GM23338 (cell line): Measurements from ENCODE around the gene SYPL1. TPM values are rescaled to one million over a fixed set of nuclear protein-coding genes. Genes with fewer than 3 reads are reported as not detected.

ENCODE experiments used
- ATAC-seq: fragments of 200-7000 bp; cut with Tn5 transposase; 3 replicates; pipeline ENCODE4 v1.9.1; 2020
- DNase-seq: peaks from one replicate; pipeline ENCODE4 v3.0.0-alpha.2; 2015; ENCODE audit warnings: low spot score
- H2AFZ ChIP-seq: fragments of 200-600 bp; sonication (generic); 2 replicates; pipeline ENCODE4 v1.8.0; 2016; ENCODE audit warnings: antibody characterized with exemption, mild to moderate bottlenecking, moderate library complexity
- H3F3A ChIP-seq: fragments of 200-600 bp; sonication (generic); replicated peaks from 2 replicates; pipeline ENCODE4 v1.8.0; 2017; ENCODE audit warnings: antibody characterized with exemption, mixed run types, low read depth
- H3K27ac ChIP-seq: fragments of 200-600 bp; sonication (generic); 2 replicates; pipeline ENCODE4 v1.6.1; 2016; ENCODE audit warnings: low read depth
- H3K27me3 ChIP-seq: fragments of 200-600 bp; sonication (generic); 2 replicates; pipeline ENCODE4 v1.8.0; 2016; ENCODE audit warnings: mild to moderate bottlenecking, mixed run types, moderate library complexity; ENCODE audit not compliant: insufficient read depth
- H3K36me3 ChIP-seq: fragments of 200-600 bp; sonication (generic); 2 replicates; pipeline ENCODE4 v1.8.0; 2016; ENCODE audit warnings: mild to moderate bottlenecking; ENCODE audit not compliant: insufficient read depth
- H3K4me1 ChIP-seq: fragments of 200-600 bp; sonication (generic); 2 replicates; pipeline ENCODE4 v1.8.0; 2016; ENCODE audit warnings: mild to moderate bottlenecking, moderate library complexity; ENCODE audit not compliant: insufficient read depth
- H3K4me2 ChIP-seq: fragments of 200-600 bp; sonication (generic); 2 replicates; pipeline ENCODE4 v1.7.1; 2017; ENCODE audit warnings: mixed run types
- H3K4me3 ChIP-seq: fragments of 200-600 bp; sonication (generic); 2 replicates; pipeline ENCODE4 v1.6.1; 2016; ENCODE audit warnings: mixed run types
- H3K79me2 ChIP-seq: fragments of 200-600 bp; sonication (generic); replicated peaks from 2 replicates; pipeline ENCODE4 v1.8.0; 2017; ENCODE audit warnings: mild to moderate bottlenecking; ENCODE audit not compliant: insufficient read depth
- H3K9me2 ChIP-seq: fragments of 200-600 bp; sonication (generic); 2 replicates; pipeline ENCODE4 v1.8.0; 2017; ENCODE audit not compliant: insufficient read depth
- H4K20me1 ChIP-seq: fragments of 200-600 bp; sonication (generic); replicated peaks from 2 replicates; pipeline ENCODE4 v1.8.0; 2017; ENCODE audit warnings: mild to moderate bottlenecking; ENCODE audit not compliant: insufficient read depth
- H3K27ac Mint-ChIP-seq: 2 replicates; pipeline ENCODE4 v1.8.0; 2020; ENCODE audit warnings: inconsistent platforms, mild to moderate bottlenecking, moderate library complexity, mixed read lengths
- H3K27me3 Mint-ChIP-seq: 3 replicates; pipeline ENCODE4 v1.8.0; 2022; ENCODE audit warnings: low read depth, mild to moderate bottlenecking, moderate library complexity, mixed read lengths, inconsistent platforms; ENCODE audit not compliant: insufficient read depth, poor library complexity
- H3K36me3 Mint-ChIP-seq: 3 replicates; pipeline ENCODE4 v1.8.0; 2021; ENCODE audit warnings: low read depth, mild to moderate bottlenecking, inconsistent platforms, moderate library complexity, mixed read lengths
- H3K4me1 Mint-ChIP-seq: 3 replicates; pipeline ENCODE4 v1.8.0; 2020; ENCODE audit warnings: mild to moderate bottlenecking, inconsistent platforms, mixed read lengths
- H3K4me3 Mint-ChIP-seq: 3 replicates; pipeline ENCODE4 v1.8.0; 2021; ENCODE audit warnings: moderate library complexity, mild to moderate bottlenecking, inconsistent platforms, mixed read lengths
- H3K9me3 Mint-ChIP-seq: 3 replicates; pipeline ENCODE4 v1.8.0; 2020; ENCODE audit warnings: moderate library complexity, mild to moderate bottlenecking, inconsistent platforms, mixed read lengths
- CREB1 ChIP-seq: fragments of 250-450 bp; sonication (Bioruptor Pico); IDR thresholded peaks from 2 replicates; pipeline ENCODE4 v1.5.0; 2020; ENCODE audit warnings: low read depth, mild to moderate bottlenecking, moderate library complexity
- CTCF ChIP-seq, 2 experiments: fragments of 200-600 bp in 1 of 2; sonication (generic) in 1 of 2; conservative IDR thresholded peaks; 2 replicates each; pipeline versions ENCODE4 v1.5.1 to v1.6.1; 2016 to 2017; ENCODE audit warnings: antibody characterized with exemption in 2 of 2, low read depth in 2 of 2, mild to moderate bottlenecking in 2 of 2, moderate library complexity in 1 of 2
- ETS1 ChIP-seq: IDR thresholded peaks from 2 replicates; pipeline ENCODE4 v1.6.1; 2016; ENCODE audit warnings: antibody characterized with exemption
- EZH2 ChIP-seq: fragments of 200-600 bp; sonication (generic); IDR thresholded peaks from one replicate; pipeline ENCODE4 v1.8.0; 2017; ENCODE audit warnings: antibody characterized with exemption, mild to moderate bottlenecking, low read depth; ENCODE audit not compliant: unreplicated experiment
- EZH2phosphoT487 ChIP-seq: fragments of 200-600 bp; sonication (generic); IDR thresholded peaks from one replicate; pipeline ENCODE4 v1.8.1; 2018; ENCODE audit warnings: antibody characterized with exemption; ENCODE audit not compliant: unreplicated experiment
- JUNB ChIP-seq: IDR thresholded peaks from one replicate; pipeline ENCODE4 v1.6.1; 2016; ENCODE audit warnings: antibody characterized with exemption; ENCODE audit not compliant: unreplicated experiment
- NANOG ChIP-seq: IDR thresholded peaks from 2 replicates; pipeline ENCODE4 v1.6.1; 2016; ENCODE audit warnings: antibody characterized with exemption, borderline replicate concordance
- POLR2AphosphoS5 ChIP-seq: IDR thresholded peaks from 2 replicates; pipeline ENCODE4 v1.6.1; 2016; ENCODE audit warnings: antibody characterized with exemption, low read depth
- REST ChIP-seq: IDR thresholded peaks from one replicate; pipeline ENCODE4 v1.6.1; 2018; ENCODE audit warnings: antibody characterized with exemption; ENCODE audit not compliant: unreplicated experiment
- STAT1 ChIP-seq: IDR thresholded peaks from one replicate; pipeline ENCODE4 v1.6.1; 2016; ENCODE audit warnings: antibody characterized with exemption; ENCODE audit not compliant: unreplicated experiment
- ZNF114 ChIP-seq: fragments of 250-450 bp; sonication (Bioruptor Pico); IDR thresholded peaks from 2 replicates; pipeline ENCODE4 v1.5.0; 2020; ENCODE audit warnings: mild to moderate bottlenecking, moderate library complexity
- ZNF331 ChIP-seq: fragments of 250-450 bp; sonication (Bioruptor Pico); IDR thresholded peaks from 2 replicates; pipeline ENCODE4 v1.5.0; 2020; ENCODE audit warnings: low read depth, mild to moderate bottlenecking, moderate library complexity
- ZNF462 ChIP-seq: fragments of 250-450 bp; sonication (Bioruptor Pico); IDR thresholded peaks from 2 replicates; pipeline ENCODE4 v1.5.0; 2020; ENCODE audit warnings: mild to moderate bottlenecking, moderate library complexity
- polyA plus RNA-seq: library from polyadenylated mRNA; unstranded; fragments of >200 nt; fragmentation: Nextera tagmentation; extraction: Ambion mirVana; gene quantifications from 2 replicates; pipeline ENCODE4 v1.2.1, GENCODE V29; 2016
- total RNA-seq: library from RNA; depleted of rRNA; stranded (reverse); fragments of >200 nt; shearing (Covaris generic); gene quantifications from 2 replicates; pipeline ENCODE4 v1.2.3, GENCODE V29; 2014

Gene SYPL1
- total and polyA plus RNA-seq, 2 experiments from 2014 or later, result 39.3 to 52.7 TPM

GRCh38 chr7:106063692-106064091 is 48.4 kb downstream of the SYPL1 start:
- ATAC-seq (no peak), DNase-seq (no peak)
- Histone ChIP-seq H3K27me3 (no peaks in the 10 kb centered on the region), H3K4me1 (peaks cover 9% of the 10 kb centered on the region), H3K36me3 (no peaks in the 10 kb centered on the region), H3K9me2 (no peaks in the 10 kb centered on the region), H2AFZ (no peak overlapping the region), H3F3A (no peaks in the 10 kb centered on the region), H3K4me2 (no peak overlapping the region), H4K20me1 (no peaks in the 10 kb centered on the region), H3K27ac (no peak overlapping the region), H3K4me3 (no peak overlapping the region), H3K79me2 (no peaks in the 10 kb centered on the region)
- peaks cover 9% of the 10 kb centered on the region for H3K9me3 Mint-ChIP-seq
- H3K27ac Mint-ChIP-seq, result no peak overlapping the region
- peaks cover 15% of the 10 kb centered on the region for H3K4me1 Mint-ChIP-seq
- peaks cover 4% of the 10 kb centered on the region; the same call in 2 of the 3 replicates for H3K36me3 Mint-ChIP-seq
- TF ChIP-seq ZNF331 (CRISPR knock-in tag), result no peak
- TF ChIP-seq ZNF462 (CRISPR knock-in tag), result no peak
- TF ChIP-seq CTCF (conservative IDR thresholded peaks at IDR 0.05; ENCODE audit: low read depth in 2 of 2), result no peak
- TF ChIP-seq JUNB, result no peak
- TF ChIP-seq STAT1, result no peak
- no peak for TF ChIP-seq CREB1 (CRISPR knock-in tag)
- no peak for TF ChIP-seq ZNF114 (CRISPR knock-in tag)
- TF ChIP-seq NANOG, result no peak
- no peak for TF ChIP-seq ETS1
- no peak for TF ChIP-seq REST
- TF ChIP-seq EZH2phosphoT487, result no peak
- TF ChIP-seq POLR2AphosphoS5, result no peak
- no peak for TF ChIP-seq EZH2
- peaks cover 2% of the 10 kb centered on the region for H3K27me3 Mint-ChIP-seq
- H3K4me3 Mint-ChIP-seq, result no peak overlapping the region
